Activated CD4-positive, alpha-beta T cell treated with anti-CD3 and anti-CD28 coated beads for 4 hours (primary cell): ENCODE results near the gene ARPP19.
"Not testable (repeated sequence)": the region's sequence is repeated elsewhere in the genome, so short reads cannot be mapped to it uniquely, and the experiment has no call there.

Experiments
- DNase-seq, 2 donors: peaks; one replicate each; pipeline ENCODE4 v3.0.0-alpha.2; 2020

The ARPP19 gene

DNA sequence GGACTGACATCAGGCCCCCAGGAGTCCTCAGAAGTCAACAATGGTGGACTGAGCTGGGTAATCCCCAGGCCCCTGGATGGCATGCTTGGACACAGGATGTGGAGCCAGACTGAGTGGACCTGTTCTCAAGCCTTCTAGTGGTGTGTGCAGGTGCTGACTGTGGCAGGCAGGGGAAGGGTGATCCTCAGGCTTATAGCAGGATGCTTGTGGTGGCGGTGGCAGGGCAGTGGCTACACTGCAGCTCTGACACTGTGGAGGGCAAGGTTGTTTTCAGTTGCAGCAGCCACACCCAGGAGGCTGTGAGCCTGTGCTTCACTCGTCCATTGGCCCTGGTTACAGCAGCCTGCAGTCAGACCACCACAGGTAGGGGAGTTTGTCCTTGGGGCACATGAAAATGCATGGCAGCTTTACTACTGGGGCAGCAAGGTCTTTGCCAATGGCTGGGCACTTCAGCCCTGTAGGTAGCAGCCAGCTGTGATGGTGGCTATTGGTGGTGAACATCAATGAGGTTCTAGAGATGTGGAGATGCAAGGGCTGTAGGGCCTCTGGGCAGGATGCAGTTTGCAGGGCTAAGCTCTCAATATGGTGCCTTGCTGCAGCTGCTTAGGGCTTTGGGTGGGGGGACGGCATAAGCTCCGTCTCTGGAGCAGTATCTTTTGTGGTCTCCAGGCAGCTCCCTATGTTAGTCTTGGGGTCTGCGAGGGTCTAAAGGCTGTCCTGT is 22.6 kb downstream of the ARPP19 start:
- DNase-seq, result no peak

DNA sequence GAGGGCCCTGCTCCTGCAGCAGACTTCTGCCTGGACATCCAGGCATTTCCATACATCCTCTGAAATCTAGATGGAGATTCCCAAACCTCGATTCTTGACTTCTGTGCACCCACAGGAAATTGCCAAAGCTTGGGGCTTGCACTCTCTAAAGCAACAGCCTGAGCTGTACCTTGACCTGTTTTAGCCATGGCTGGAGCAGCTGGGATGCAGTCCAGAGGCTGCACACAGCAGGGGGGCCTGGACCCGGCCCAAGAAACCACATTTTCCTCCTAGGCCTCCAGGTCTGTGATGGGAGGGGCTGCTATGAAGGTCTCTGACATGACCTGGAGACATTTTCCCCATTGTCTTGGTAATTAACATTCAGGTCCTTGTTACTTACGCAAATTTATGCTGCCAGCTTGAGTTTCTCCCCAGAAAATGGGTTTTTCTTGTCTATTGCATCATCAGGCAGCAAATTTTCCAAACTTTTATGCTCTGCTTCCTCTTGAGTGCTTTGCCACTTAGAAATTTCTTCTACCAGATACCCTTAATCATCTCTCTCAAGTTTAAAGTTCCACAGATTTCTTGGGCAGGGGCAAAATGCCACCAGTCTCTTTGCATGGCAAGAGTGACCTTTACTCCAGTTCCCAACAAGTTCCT is 28.3 kb downstream of the ARPP19 start:
- no peak for DNase-seq

DNA sequence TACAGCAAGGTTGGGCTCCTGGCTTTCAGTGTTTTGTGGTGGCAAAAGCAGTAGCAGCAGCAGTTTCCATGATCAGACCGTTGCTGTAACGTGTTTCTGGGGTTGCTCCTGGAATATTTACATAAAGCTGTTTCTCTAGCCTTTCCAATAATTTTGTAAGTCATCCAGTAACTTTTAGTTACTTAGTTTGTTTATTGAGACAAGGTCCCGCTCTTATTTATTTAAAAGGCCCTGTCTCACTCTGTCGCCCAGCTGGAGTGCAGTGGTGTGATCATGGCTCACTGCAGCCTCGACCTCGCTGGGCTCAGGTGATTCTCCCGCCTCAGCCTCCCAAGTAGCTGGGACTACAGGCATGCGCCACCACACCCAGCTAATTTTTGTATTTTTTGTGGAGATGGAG is 31.4 kb downstream of the ARPP19 start:
- no peak for DNase-seq

DNA sequence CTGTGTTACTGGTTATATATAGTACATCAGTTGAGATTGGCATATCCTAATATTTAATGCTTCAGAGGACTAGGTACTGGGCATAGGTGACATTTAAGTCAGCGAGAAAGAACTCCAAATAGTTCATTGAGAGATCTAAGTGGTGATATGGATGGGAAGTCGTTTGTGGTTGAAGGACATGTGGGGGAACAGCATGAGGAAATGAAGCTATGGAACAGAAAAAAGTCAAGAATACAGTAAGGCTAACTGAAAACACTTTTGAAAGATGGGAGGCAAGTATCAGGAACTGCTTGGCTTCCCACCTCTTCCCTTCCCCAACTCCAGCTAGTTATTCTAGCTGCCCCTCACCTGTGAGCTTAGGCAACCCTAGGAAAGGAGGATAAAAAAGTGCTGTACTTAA is 36.4 kb downstream of the ARPP19 start:
- no peak for DNase-seq

DNA sequence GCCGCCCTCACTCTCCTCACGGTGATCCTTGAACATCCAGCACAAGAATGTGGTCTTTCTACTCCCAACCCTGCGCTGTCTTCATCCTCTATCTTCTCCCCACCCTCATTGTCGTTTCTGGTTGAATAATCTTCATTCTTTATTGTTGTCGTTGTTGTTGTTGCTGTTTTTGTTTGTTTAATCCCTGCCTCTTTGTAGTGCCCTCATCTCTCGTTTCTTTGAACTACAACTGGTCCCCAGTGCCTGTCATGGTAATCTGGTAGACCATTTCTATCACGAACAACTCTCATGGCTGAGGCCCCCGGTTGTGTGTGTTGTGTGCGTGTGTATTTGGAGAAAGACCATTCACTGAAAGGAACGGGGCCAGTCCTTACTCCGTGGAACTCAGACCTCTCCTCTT is 38.9 kb downstream of the ARPP19 start:
- no peak for DNase-seq

DNA sequence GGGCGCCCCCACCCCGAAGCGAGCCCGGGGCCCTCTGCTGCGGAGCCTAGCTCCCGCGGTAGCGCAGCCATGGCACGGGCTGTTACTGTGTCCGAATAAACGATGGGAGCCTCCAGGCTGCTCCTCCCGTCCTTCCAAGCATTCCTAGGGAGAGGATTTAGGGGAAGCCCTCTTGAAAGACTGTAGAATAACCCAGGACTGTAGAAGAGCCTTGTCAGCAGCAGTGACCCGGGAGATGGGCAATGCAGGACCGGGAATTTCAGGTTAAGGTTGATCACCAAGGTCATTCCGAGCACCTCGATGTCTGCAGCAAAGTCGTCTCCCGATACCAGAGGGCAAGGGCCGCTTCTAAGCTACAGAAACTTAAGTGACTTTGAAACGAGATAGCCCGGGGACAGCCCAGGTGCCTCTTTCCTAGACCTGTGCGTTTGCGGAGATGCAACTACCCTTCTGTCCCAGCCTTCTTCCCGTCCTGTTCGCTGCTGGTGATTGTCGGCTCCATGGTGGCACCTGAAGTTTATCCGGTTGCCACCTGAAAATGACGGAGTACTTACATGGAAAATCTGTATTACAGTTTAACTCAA is 39.4 kb downstream of the ARPP19 start:
- DNase-seq, result peak; percentile 12 to 16

DNA sequence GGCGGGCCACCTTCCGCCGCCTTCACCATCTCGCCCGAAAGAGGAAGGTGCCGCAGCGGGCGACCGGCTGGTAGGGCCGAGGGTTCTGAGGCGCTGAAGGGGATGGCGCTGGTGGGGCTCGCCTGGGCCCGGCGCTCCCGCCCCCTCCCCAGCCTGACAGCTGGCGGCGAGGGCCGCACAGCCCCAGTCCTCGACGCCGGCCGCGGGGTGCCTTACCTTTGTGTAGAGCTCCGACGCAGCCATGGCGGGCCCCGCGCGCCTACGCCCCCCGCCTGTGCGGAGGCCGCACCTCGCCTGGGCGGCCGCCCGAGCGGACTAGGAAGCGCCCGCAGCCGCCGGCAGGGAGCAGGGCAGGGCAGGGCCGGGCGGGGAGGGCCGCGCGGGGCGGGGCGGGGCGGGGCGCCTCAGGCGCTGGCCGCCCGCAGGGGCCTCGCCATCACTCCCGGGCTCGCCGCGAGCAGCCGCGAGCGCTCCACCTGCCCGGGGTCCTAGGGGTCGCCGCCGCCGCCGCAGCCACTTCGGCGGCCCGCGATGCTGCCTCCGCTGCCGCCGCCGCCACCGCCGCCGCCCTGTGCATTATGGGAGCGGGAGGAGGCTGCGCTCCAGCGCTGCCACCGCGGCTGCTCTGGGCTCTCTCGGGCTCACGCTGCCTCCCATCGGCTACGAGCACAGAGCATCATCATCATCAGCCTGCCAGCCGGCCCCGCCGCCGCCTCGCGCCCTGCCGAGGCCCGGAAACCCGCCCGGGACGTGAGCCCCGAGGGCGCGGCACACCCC is 40.1 kb downstream of the ARPP19 start, which contains the start of gene MYO5A:
Gene MYO5A (minus strand): TSS at position 317 of the 777 bp plus-strand sequence. CDS start 74 bp downstream, at position 243.
- DNase-seq, result peak; percentile 76 to 79

DNA sequence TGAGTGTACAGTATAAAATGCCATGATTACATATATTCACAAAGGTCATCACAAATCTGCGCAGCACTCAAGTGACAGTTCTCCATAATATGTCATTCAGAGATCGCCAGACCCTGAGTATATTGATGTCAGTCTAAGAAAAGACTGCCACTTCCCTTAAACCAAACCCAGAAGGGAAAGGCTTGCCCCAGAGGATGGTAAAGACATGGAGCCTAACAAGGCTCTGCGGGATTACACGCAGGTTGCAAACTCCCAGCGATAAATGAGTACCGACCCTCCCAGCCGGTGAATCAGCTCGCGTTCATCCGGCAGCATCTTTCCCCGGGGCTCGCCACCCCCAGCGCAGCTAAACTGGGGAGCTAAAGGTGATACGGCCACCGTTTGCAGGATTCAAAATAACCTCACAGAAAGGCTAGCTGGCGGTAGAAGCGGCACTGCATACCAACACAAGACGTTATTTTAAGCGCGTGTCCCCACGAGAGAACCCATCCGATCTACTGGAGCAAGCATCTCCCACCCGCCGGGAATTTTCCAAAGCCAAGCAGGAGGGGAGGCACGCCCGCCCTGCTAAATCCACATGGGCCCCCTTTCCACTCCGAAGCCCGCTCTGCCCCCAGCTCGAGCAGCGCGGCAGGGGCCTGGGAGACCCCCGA is 40.8 kb downstream of the ARPP19 start:
- DNase-seq, result peak; percentile 43 to 48

DNA sequence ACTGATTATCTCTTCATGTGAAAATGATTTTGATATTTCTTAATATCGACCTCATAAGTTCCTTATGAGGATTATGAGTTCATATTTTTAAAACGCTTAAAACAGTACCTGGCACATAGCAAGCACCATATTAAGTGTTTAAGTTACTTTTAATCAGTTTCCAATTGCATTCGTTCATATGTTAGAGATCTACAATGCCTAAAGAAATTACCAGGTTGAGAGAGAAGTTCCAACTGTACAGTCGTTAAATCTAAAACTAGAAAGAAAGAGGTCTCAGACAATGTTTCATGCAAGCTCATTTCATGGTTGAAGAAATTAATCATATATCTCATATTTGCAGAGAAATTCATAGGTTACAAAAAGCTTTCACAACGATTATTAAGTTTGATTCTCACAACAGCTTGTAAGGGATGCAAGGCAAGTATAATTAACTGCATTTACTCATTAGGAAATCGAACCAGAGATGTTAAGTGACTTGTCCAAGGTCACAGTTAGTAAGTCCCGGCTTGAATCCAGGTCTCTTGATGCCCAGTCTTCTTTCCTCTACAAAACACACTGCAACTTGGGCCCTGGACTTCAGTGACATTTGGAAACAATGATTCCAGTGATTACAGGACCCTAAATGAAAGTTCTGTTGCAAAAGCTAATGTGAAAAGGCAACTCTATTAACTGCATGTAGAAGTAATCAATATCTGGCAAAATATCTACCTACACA is 41.5 kb downstream of the ARPP19 start:
- no peak for DNase-seq

DNA sequence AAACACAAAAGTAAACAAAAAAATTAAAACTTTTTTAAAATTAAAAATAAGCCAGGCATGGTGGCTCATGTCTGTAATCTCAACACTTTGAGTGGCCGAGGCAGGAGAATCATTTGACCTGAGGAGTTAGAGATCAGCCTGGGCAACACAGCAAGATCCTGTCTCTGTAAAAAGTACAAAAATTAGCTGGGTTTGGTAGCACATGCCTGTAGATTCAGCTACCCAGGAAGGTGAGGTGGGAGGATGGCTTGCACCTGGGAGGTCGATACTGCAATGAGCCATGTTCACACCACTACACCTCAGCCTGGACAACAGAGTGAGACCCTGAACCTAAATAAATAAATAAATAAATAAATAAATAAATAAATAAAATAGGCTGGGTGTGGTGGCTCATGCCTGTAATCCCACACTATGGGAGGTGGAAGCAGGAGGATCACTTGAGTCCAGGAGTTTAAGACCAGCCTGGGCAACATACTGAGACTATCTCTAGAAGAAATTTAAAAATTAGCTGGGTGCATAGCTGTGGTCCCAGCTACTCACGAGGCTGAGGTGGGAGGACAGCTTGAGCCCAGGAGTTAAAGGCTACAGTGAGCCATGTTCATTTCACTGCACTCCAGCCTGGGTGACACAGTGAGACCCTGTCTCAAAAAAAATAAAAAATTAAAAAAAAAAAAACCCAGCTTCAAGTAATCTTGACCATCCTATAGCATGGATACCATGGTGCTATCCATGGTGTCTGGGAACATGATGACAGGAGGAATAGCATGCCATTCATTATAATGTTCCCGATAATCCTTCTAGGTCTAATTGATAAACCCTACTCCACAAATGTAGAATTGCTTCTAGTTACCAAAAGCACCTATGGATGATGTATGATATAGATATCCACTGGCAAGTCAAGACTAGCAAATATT is 44.4 kb downstream of the ARPP19 start:
- DNase-seq, result no peak

DNA sequence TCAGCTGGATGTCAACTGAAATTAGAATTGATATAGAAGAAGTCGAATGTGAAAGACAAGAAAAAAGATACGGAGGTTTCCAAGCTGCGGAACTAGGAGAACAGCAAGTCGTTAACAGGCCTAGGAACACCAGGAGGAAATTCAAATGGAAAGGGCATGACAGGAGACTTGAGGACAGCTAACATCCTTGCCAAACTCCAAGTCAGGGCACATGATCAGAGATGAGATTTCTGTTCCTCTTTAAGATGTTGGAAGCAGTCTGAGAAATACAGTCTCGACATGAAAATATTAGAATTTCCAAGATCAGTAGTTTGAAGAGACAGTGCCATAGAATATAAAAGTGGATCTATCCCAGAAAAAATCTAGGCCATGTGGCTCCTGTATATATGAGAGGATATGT is 45.2 kb downstream of the ARPP19 start:
- no peak for DNase-seq

DNA sequence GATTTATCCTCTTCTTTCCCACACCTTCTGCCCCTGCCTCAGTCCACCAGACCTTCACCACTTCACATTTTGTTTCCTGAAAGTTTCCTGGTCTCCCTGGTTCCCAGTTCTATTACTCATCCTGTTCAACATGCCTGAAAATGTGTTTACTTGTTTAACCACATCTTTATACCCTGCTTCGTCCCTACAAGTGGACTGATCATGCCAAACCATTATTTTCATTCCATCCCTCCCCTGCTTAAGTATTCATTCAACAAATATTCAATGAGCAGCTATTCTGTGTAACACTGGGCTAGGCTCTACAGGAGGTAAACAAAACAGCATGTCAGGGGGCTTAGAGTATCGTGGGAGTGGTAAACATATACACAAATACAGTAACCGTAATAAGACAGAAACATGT is 45.6 kb downstream of the ARPP19 start:
- DNase-seq, result no peak

DNA sequence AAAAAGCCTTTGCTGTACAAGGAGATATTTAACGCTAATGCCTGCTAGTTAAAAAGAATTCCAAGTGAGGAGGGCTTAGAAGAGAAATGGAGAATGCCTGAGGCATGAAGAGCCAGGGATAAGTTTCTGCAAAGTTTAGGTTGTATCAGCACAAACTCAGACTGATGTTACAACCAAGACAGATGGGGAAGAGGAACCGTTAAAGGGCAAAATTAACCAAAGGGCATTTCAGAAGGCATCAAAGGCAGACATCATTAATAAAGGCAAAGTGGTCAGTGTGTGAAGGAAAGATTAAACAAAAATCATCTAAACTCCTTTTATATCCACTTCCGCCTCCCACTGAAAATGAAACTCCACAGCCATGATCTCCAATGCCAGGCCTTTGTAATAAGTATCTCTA is 47.1 kb downstream of the ARPP19 start:
- DNase-seq, result no peak

DNA sequence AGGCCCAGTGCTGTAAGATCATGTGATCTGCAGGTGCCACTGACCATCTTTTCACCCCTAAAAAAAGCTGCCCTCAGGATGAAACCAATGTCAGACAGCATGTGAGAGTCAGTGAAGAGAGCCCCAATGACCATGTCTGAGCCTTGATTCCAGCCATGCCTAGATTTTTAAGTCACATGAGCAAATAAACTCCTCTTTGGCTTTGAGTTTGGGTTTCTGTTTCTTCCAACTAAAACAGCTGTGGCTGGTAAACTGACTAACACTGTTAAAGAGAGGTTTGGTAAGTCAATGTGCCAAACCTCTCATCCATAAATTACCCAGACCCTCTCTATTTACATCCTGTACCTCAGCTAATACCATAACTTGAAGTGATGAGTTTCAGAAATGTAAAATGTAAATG is 48.4 kb downstream of the ARPP19 start:
- no peak for DNase-seq

DNA sequence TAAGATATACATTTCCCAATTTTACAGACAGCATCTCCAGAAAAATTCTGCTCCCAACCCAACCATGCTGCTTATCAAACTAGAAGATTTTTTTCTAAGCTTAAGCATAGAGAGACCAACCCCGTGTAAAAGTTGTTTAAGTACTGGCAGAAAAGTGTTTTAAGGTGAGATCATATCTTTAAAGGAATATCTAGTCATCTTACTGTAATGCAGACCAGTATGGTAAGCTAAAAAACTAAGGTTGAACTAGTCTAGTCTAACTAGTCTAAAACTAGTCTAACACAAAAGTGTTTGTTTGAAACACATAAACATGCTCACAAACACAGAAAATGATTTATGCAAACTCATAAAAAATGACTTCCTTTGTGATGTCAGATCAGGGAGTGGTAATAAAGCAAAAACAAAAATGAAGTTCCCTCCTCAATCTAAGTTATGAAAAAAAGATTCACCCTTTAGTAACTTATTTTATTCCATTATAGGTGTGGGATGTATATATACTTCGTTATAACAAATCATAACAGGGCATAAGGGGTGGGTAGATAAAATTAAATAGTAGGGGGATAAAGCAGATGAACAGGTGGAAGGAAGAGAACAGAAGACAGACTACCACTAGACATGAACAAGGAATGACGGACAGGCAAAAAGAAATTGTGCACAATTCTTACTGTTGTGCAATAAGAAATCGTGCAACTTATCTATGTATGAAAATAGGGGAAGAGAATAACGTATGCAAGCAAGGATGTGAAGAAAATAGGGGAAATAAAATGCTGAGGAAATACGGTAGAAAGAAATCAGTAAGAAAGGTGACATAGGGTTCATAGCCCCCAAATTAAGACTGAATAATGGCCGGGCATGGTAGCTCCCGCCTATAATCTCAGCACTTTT is 50.1 kb downstream of the ARPP19 start:
- no peak for DNase-seq

DNA sequence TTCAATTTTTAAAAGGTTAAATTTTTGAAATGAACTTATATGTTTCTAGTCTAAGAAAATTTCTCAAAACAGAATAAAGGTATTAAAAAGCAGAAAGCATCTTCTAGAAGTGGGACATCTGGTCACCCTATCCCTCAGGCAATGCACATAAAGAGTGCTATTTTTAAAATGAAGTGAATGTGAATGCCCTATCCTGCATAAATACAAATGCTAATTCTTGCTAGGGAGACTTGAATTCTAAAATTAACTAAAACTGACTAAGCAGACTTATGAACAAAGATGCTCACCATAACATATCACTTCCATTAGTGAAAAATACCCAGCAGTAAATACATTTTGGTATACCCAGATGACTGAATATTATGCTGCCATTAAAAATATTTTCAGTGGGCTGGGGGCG is 51.8 kb downstream of the ARPP19 start:
- no peak for DNase-seq

DNA sequence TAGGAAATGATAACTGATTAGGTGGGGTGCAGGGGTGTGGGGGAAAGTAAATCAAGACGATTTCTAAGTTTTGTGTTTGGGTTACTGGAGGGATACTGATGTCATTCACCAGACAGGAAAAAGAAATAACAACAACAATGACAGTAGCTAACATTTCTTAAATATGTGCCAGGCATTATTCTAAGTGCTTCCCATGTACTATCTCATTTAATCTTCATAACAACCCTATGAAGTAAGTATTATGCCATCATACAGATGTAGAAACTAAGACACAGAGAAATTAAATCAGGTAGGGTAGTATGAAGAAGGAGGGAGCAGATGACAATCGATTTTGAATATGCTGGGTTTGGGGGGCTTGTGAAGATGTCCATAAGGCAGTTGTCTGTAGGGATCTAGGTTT is 53.5 kb downstream of the ARPP19 start:
- no peak for DNase-seq

DNA sequence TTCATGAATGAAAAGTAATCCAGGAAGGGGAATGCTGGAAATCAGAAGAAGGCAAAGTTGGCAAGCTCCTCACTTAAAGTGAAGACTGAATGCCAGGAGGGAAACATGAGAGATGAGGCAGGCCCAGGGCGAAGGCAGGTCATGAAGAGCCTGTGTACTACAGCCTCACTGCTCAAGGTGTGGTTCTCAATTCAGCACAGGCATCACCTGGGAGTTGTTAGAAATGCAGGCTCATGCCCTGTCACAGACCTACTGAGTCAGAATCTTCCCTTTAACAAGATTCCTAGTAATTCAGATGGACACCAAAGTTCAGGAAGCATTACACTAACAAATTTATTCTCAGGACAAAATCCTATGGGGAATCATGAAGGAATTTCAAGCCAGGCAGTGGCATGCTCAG is 54.3 kb downstream of the ARPP19 start:
- no peak for DNase-seq

DNA sequence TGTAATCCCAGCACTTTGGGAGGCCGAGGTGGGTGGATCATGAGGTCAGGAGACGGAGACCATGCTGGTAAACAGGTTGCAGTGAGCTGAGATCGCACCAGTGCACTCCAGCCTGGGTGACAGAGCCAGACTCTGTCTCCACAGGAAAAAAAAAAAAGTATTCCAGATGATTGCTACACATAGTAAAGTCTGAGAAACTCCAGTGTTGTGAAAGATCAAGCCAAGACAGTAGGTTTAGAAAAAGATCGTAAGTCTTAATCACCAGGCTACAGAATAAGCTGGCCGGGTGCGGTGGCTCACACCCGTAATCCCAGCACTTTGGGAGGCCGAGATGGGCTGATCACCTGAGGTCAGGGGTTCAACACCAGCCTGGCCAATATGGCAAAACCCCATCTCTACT is 56.0 kb downstream of the ARPP19 start:
- not testable (repeated sequence) for DNase-seq

DNA sequence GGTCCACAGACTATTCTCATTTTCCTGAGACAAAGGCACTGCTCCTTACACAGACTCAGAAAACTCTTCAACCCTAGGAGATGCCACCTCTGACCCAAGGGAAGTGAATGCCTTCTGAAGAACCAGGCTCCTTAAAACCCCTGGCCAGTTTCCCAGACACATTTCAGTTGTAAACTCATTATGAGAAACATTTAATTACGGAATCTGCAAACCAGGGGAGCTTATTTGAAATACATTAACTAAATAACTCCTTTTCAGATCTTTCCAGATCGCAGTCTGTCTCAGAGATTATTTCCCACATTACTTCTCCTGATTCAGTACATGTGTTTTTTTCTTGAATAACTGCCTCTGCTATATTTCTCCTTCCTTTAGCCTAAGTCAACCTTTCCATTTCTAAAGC is 57.7 kb downstream of the ARPP19 start:
- no peak for DNase-seq
